ENCODE measurements around the gene MFAP4.

Gene MFAP4

GRCh38 chr17:19334331-19334730 lies 52.7 kb downstream of the MFAP4 start:
- Histone ChIP-seq H3K27me3 (ENCODE audit: insufficient read depth, poor library complexity, severe bottlenecking) (no peaks in the 10 kb centered on the region), H3K27ac (ENCODE audit: poor library complexity, severe bottlenecking) (no peak overlapping the region), H3K4me3 (ENCODE audit: severe bottlenecking) (no peak overlapping the region), H3K4me1 (ENCODE audit: insufficient read depth, poor library complexity, severe bottlenecking) (peaks cover 6% of the 10 kb centered on the region), H3K36me3 (ENCODE audit: low read depth) (peaks cover 31% of the 10 kb centered on the region), H3K9me3 (ENCODE audit: severe bottlenecking) (no peaks in the 10 kb centered on the region)
- ATAC-seq (ENCODE audit: low read depth) = no peak
- no peak for DNase-seq (ENCODE audit: low spot score)
- TF ChIP-seq CTCF (IDR thresholded peaks at IDR 0.05; ENCODE audit: poor library complexity, severe bottlenecking) = no peak

GRCh38 chr17:19333736-19334290 lies 53.2 kb downstream of the MFAP4 start:
- Histone ChIP-seq H3K36me3 (ENCODE audit: low read depth) (peaks cover 33% of the 10 kb centered on the region), H3K4me1 (ENCODE audit: insufficient read depth, poor library complexity, severe bottlenecking) (peaks cover 6% of the 10 kb centered on the region), H3K27me3 (ENCODE audit: insufficient read depth, poor library complexity, severe bottlenecking) (no peaks in the 10 kb centered on the region), H3K4me3 (ENCODE audit: severe bottlenecking) (no peak overlapping the region), H3K27ac (ENCODE audit: poor library complexity, severe bottlenecking) (no peak overlapping the region), H3K9me3 (ENCODE audit: severe bottlenecking) (no peaks in the 10 kb centered on the region)
- no peak for ATAC-seq (ENCODE audit: low read depth)
- no peak for TF ChIP-seq CTCF (IDR thresholded peaks at IDR 0.05; ENCODE audit: poor library complexity, severe bottlenecking)
- DNase-seq (ENCODE audit: low spot score) = no peak

Measured in RWPE2 (cell line).